Measurements from ENCODE around the gene VASN. TPM values are rescaled to one million over a fixed set of nuclear protein-coding genes. Genes with fewer than 3 reads are reported as not detected.

The VASN gene
- total RNA-seq, 1 donor from 2014 or later: 33.7 TPM

DNA sequence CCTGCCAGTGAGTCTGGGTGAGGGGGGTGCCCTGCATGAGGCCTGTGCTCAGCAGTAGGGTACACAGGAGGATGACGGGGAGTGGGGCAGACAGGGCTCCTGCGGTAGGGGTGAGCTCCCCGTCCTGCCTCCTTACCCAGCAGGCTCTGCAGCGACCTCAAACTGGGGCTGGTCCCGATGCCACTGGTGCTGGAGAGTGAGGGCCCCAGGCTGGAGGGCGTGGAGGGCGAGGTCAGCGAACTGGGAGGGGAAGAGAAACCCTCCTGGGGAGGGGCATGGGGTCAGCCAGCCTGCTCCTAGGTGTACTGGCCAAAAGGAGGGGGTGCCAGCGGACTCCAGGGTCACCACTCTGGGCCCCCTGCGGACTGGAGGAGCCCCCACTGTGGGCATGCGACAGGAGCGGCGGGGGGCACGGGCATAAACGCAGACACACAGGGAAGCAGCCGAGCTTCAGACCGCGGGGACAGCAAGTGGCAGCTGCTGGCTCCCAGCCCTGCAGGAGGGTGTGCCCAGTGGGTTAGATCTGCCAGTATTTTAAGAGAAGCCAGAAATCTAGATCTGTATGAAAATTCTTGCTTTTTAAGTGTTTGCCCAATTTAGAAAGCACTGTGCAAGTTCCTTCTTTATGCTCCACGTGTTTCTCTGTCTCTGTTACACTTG lies 9.0 kb upstream of the VASN start:
- DNase-seq (ENCODE audit: low read depth): no peak
- H3K4me3 ChIP-seq (ENCODE audit: low read depth, low read length): no peak overlapping the region
- no peak for TF ChIP-seq CTCF (conservative IDR thresholded peaks at IDR 0.05; ENCODE audit: low read depth, low read length)

DNA sequence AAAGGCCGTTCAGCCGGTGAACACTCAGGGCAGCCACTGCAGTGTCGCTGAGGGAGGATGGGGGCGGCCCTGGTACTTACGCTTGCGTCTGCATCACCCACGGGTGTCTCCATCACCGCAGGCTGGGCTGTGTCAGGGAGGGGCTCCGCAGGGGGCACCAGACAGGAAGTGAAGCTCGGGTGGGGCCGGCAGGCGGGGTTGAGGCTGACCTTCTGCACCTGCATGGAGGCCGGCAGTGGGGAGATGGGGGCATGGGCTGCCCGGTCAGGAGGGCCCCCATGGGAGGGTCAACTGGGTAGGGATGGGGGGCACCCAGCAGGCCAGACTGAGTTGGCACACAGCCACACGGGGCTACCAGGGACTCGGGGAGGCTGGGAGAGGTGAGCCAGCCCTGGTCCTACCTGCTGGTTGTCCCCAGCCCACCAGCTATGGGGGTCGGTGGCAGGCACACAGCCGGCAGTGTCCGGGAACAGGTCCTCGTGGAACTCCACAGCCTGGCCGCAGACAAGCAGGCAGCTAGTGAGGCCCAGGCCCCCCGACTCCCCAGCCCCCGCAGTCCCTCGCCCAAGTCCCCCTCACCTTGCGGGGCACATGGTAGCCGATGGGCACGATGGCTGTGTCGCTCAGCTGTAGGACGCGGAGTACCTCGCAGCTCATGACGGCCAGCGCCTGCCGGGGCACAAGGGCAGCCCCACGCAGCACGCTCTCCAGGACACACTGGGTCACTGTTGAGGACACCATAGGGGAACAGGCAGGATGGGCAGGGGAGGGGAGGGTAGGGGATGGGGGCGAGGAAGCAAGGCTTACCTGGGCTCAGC lies 7.2 kb upstream of the VASN start:
- no peak for TF ChIP-seq CTCF (conservative IDR thresholded peaks at IDR 0.05; ENCODE audit: low read depth, low read length)
- H3K4me3 ChIP-seq (ENCODE audit: low read depth, low read length): no peak overlapping the region
- no peak for DNase-seq (ENCODE audit: low read depth)

- no peak for TF ChIP-seq CTCF (conservative IDR thresholded peaks at IDR 0.05; ENCODE audit: low read depth, low read length)
- no peak overlapping the region for H3K4me3 ChIP-seq (ENCODE audit: low read depth, low read length)
- DNase-seq (ENCODE audit: low read depth): no peak
These were observed 6.6 kb upstream of the VASN start for GRCh38 chr16:4365014-4365406.

GRCh38 chr16:4365615-4366014 lies 6.0 kb upstream of the VASN start:
- no peak overlapping the region for H3K4me3 ChIP-seq (ENCODE audit: low read depth, low read length)
- no peak for TF ChIP-seq CTCF (conservative IDR thresholded peaks at IDR 0.05; ENCODE audit: low read depth, low read length)
- no peak for DNase-seq (ENCODE audit: low read depth)

DNA sequence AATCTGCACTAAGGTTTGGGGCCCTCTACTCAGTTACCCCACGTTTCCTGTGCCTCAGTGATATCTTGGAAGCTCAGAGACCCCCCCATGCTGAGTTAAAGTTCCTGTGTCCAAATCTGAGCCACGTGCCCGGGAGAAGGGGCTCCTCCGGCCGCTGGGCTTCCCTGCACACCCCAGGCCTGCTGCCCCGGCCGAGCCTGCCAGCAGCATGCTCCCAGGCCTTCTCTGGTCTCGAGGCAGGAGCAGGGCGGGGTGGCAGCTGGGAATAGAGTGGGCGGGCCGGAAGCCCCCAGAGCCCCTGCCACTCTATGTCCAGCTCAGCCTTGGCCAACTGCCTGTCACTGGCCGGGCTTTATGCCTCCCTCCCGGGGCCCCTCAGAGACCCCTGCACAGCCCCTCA lies 5.6 kb upstream of the VASN start:
- TF ChIP-seq CTCF (conservative IDR thresholded peaks at IDR 0.05; ENCODE audit: low read depth, low read length): no peak
- no peak overlapping the region for H3K4me3 ChIP-seq (ENCODE audit: low read depth, low read length)
- no peak for DNase-seq (ENCODE audit: low read depth)

GRCh38 chr16:4367393-4367856 lies 4.2 kb upstream of the VASN start:
- TF ChIP-seq CTCF (conservative IDR thresholded peaks at IDR 0.05; ENCODE audit: low read depth, low read length): no peak
- H3K4me3 ChIP-seq (ENCODE audit: low read depth, low read length): no peak overlapping the region
- no peak for DNase-seq (ENCODE audit: low read depth)
